ENCODE measurements around the gene TTC12. TPM values are rescaled to one million over a fixed set of nuclear protein-coding genes. Genes with fewer than 3 reads are reported as not detected.
A peak's percentile ranks its signal among the peaks of the same experiment; 100 is the strongest.

The TTC12 gene
- polyA plus RNA-seq, 1 of the 3 experiments (the other 2 are of a cell fraction), result 15.1 TPM

DNA sequence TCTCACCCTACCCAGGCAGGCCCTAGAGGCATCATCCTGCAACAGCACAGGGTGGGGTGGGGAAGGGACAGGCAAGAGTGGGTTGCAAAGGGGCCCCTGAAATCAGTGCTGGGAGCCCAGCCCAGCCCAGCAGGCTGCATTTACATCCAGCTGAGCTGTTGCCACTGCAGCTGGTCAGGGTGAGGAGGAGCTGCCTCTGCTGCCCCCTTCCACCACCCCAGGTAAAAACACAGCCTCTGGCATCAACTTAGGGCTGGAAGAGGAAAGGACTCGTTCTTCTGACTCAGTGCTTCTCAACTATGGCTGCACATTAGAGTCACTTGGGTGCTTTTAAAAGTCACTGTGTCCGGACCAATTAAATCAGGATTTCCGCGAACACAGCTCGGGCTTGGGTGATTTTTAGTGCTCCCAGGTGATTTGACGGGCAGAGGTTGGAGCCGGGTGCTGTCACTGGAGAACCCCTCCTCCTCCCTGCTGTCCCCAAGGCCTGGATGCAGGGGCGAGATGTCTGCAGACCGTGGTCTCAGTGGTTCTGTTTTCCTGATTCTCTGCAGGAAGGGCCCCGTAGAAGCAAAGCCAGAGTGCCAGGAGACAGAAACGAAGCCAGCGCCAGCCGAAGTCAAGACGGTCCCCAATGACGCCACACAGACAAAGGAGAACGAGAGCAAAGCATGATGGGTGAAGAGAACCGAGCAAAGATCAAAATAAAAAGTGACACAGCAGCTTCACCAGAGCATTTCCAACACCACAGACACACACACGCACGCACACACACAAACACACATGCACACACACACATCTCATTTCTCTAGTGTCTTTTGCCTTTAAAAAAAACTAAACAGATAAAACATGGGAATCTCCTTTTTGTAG is 39.4 kb upstream of the TTC12 start:
- CTCF ChIA-PET, result interaction anchor here (0.7 to 4.5 kb wide), 11 partner anchors 8 to 1010 kb away, joined by 3 to 38 read pairs (median 4); no protein-coding TSS in a partner anchor
- H4K20me1 ChIP-seq (ENCODE audit: insufficient read depth), result no peaks in the 10 kb centered on the region
- no peaks in the 10 kb centered on the region for H3K9me2 ChIP-seq
- no peaks in the 10 kb centered on the region for H3K79me2 ChIP-seq (ENCODE audit: insufficient read depth)
- no peak overlapping the region for H2AFZ ChIP-seq (ENCODE audit: low read depth)
- no peaks in the 10 kb centered on the region for H3K27me3 ChIP-seq (ENCODE audit: insufficient read depth)
- POLR2A ChIA-PET, result no interaction called here
- no peaks in the 10 kb centered on the region for H3K36me3 ChIP-seq (replicated peaks in 1 of 2; ENCODE audit: control insufficient read depth in 1 of 2, insufficient read depth in 2 of 2, low read length in 1 of 2)
- H3K4me3 ChIP-seq (ENCODE audit: low read depth in 2 of 2, low read length in 1 of 2), result no peak overlapping the region
- H3K27ac ChIP-seq (ENCODE audit: low read depth in 2 of 2, low read length in 1 of 2), result peak overlapping the region in 1 of 2 experiments; percentile 89; a peak in 2 of 4 replicates
- 94% methylated on average over 19 of the region's 19 CpGs for WGBS (ENCODE audit: low lambda C conversion rate)
- no peak overlapping the region for H3K9ac ChIP-seq
- no peaks in the 10 kb centered on the region for H3F3A ChIP-seq (replicated peaks; ENCODE audit: insufficient read depth)
- DNase-seq, result peak; percentile 44
- H3K4me2 ChIP-seq, result no peak overlapping the region
- TF ChIP-seq TCF12 (IDR thresholded peaks at IDR 0.05) (no peak), RAD21 (IDR thresholded peaks at IDR 0.05; ENCODE audit: low read length) (peak; percentile 47), FOXJ3 (CRISPR knock-in tag; IDR thresholded peaks at IDR 0.05) (0 out of 2 replicates have a peak, but pooled peaks have one; percentile 15)
- TF ChIP-seq, protein P1, sequence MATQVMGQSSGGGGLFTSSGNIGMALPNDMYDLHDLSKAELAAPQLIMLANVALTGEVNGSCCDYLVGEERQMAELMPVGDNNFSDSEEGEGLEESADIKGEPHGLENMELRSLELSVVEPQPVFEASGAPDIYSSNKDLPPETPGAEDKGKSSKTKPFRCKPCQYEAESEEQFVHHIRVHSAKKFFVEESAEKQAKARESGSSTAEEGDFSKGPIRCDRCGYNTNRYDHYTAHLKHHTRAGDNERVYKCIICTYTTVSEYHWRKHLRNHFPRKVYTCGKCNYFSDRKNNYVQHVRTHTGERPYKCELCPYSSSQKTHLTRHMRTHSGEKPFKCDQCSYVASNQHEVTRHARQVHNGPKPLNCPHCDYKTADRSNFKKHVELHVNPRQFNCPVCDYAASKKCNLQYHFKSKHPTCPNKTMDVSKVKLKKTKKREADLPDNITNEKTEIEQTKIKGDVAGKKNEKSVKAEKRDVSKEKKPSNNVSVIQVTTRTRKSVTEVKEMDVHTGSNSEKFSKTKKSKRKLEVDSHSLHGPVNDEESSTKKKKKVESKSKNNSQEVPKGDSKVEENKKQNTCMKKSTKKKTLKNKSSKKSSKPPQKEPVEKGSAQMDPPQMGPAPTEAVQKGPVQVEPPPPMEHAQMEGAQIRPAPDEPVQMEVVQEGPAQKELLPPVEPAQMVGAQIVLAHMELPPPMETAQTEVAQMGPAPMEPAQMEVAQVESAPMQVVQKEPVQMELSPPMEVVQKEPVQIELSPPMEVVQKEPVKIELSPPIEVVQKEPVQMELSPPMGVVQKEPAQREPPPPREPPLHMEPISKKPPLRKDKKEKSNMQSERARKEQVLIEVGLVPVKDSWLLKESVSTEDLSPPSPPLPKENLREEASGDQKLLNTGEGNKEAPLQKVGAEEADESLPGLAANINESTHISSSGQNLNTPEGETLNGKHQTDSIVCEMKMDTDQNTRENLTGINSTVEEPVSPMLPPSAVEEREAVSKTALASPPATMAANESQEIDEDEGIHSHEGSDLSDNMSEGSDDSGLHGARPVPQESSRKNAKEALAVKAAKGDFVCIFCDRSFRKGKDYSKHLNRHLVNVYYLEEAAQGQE (IDR thresholded peaks at IDR 0.05; ENCODE audit: low read depth, low read length), result no peak
- TF ChIP-seq, protein P2, sequence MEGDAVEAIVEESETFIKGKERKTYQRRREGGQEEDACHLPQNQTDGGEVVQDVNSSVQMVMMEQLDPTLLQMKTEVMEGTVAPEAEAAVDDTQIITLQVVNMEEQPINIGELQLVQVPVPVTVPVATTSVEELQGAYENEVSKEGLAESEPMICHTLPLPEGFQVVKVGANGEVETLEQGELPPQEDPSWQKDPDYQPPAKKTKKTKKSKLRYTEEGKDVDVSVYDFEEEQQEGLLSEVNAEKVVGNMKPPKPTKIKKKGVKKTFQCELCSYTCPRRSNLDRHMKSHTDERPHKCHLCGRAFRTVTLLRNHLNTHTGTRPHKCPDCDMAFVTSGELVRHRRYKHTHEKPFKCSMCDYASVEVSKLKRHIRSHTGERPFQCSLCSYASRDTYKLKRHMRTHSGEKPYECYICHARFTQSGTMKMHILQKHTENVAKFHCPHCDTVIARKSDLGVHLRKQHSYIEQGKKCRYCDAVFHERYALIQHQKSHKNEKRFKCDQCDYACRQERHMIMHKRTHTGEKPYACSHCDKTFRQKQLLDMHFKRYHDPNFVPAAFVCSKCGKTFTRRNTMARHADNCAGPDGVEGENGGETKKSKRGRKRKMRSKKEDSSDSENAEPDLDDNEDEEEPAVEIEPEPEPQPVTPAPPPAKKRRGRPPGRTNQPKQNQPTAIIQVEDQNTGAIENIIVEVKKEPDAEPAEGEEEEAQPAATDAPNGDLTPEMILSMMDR (IDR thresholded peaks at IDR 0.05), result peak; percentile 12; the same call in 1 of the 2 replicates
- H3K9me3 ChIP-seq, result no peaks in the 10 kb centered on the region
- H3K4me1 ChIP-seq (ENCODE audit: control insufficient read depth in 1 of 2, insufficient read depth in 2 of 2, low read depth in 1 of 2, low read length in 1 of 2), result peaks cover 0 to 29% of the 10 kb centered on the region in 2 experiments; a peak in 1 of 4 replicates

DNA sequence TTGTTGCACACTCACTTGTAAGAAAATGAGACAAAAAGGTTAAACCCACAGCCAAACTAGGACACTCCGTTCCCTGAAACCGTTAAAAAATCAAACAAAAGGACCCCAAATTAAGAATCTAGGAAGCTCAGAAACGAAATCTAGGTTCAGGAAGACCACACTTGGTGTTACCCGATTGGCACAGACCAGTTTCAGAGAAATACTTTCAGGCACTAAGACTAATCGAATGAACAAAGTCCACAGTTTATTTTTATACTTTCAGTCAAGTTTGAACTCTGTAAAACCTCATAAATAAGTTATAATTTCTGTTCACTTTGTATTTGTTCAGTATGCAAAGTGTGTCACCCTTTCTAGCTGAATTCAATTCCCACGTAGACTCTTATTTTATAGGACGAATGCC is 38.8 kb upstream of the TTC12 start:
- CTCF ChIA-PET, result interaction anchor here (0.6 to 4.5 kb wide), 3 partner anchors 14 to 187 kb away, joined by 3 to 38 read pairs (median 3); no protein-coding TSS in a partner anchor
- WGBS (ENCODE audit: low lambda C conversion rate), result 80% methylated on average over 7 of the region's 7 CpGs
- no peaks in the 10 kb centered on the region for H3K79me2 ChIP-seq (ENCODE audit: insufficient read depth)

More for the DNA sequence above, 38.8 kb upstream of the TTC12 start:
- Histone ChIP-seq H3K9me3 (no peaks in the 10 kb centered on the region), H3K4me1 (ENCODE audit: control insufficient read depth in 1 of 2, insufficient read depth in 2 of 2, low read depth in 1 of 2, low read length in 1 of 2) (peaks cover 0 to 29% of the 10 kb centered on the region in 2 experiments; a peak in 1 of 4 replicates), H3K4me2 (no peak overlapping the region), H3K27ac (ENCODE audit: low read depth in 2 of 2, low read length in 1 of 2) (no peak overlapping the region), H4K20me1 (ENCODE audit: insufficient read depth) (no peaks in the 10 kb centered on the region), H3F3A (replicated peaks; ENCODE audit: insufficient read depth) (no peaks in the 10 kb centered on the region), H3K4me3 (ENCODE audit: low read depth in 2 of 2, low read length in 1 of 2) (no peak overlapping the region), H3K27me3 (ENCODE audit: insufficient read depth) (no peaks in the 10 kb centered on the region), H2AFZ (ENCODE audit: low read depth) (no peak overlapping the region), H3K9ac (no peak overlapping the region), H3K36me3 (replicated peaks in 1 of 2; ENCODE audit: control insufficient read depth in 1 of 2, insufficient read depth in 2 of 2, low read length in 1 of 2) (no peaks in the 10 kb centered on the region), H3K9me2 (no peaks in the 10 kb centered on the region)
- DNase-seq, result no peak
- TF ChIP-seq ELF1 (IDR thresholded peaks at IDR 0.05), result no peak
- no peak for TF ChIP-seq TAF1 (IDR thresholded peaks at IDR 0.05; ENCODE audit: borderline replicate concordance, low read depth, low read length)
- TF ChIP-seq MEF2A (IDR thresholded peaks at IDR 0.05; ENCODE audit: borderline replicate concordance, low read depth), result no peak
- TF ChIP-seq, protein P3, sequence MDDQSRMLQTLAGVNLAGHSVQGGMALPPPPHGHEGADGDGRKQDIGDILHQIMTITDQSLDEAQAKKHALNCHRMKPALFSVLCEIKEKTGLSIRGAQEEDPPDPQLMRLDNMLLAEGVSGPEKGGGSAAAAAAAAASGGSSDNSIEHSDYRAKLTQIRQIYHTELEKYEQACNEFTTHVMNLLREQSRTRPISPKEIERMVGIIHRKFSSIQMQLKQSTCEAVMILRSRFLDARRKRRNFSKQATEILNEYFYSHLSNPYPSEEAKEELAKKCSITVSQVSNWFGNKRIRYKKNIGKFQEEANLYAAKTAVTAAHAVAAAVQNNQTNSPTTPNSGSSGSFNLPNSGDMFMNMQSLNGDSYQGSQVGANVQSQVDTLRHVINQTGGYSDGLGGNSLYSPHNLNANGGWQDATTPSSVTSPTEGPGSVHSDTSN (IDR thresholded peaks at IDR 0.05), result no peak
- TF ChIP-seq SIN3A (IDR thresholded peaks at IDR 0.05; ENCODE audit: borderline replicate concordance, low read depth, low read length), result no peak
- TF ChIP-seq RAD21 (IDR thresholded peaks at IDR 0.05; ENCODE audit: low read length), result no peak
- TF ChIP-seq, protein P4, sequence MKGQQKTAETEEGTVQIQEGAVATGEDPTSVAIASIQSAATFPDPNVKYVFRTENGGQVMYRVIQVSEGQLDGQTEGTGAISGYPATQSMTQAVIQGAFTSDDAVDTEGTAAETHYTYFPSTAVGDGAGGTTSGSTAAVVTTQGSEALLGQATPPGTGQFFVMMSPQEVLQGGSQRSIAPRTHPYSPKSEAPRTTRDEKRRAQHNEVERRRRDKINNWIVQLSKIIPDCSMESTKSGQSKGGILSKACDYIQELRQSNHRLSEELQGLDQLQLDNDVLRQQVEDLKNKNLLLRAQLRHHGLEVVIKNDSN (IDR thresholded peaks at IDR 0.05; ENCODE audit: borderline replicate concordance, low read depth), result no peak
- TF ChIP-seq GATA2 (CRISPR knock-in tag; IDR thresholded peaks at IDR 0.05), result no peak
- no peak for TF ChIP-seq YY1 (IDR thresholded peaks at IDR 0.05; ENCODE audit: low read depth)
- TF ChIP-seq RXRA (IDR thresholded peaks at IDR 0.05; ENCODE audit: borderline replicate concordance, low read depth), result no peak
- no peak for TF ChIP-seq FOSL2 (IDR thresholded peaks at IDR 0.05; ENCODE audit: borderline replicate concordance, low read depth)
- POLR2A ChIA-PET, result no interaction called here
